SK-N-SH (cell line): ENCODE data around the gene DPY19L2.

Experiments used
- CTCF ChIP-seq: fragments of 200-600 bp; sonication (generic); IDR thresholded peaks from 2 replicates; pipeline ENCODE4 v1.6.1; 2017; ENCODE audit warnings: antibody characterized with exemption, mild to moderate bottlenecking, moderate library complexity
- FOSL2 ChIP-seq: IDR thresholded peaks from 2 replicates; pipeline ENCODE4 v1.4.0; 2012; ENCODE audit warnings: low read depth, mild to moderate bottlenecking, moderate library complexity, borderline replicate concordance
- POLR2AphosphoS5 ChIP-seq: IDR thresholded peaks from 2 replicates; pipeline ENCODE4 v1.6.1; 2012; ENCODE audit warnings: low read depth, low read length
- RAD21 ChIP-seq: IDR thresholded peaks from 2 replicates; pipeline ENCODE4 v1.6.1; 2012; ENCODE audit warnings: mild to moderate bottlenecking, low read length
- RFX5 ChIP-seq: IDR thresholded peaks from 2 replicates; pipeline ENCODE4 v1.6.1; 2012; ENCODE audit warnings: mild to moderate bottlenecking, improper control_type of control experiment, low read length
- TAF1 ChIP-seq: IDR thresholded peaks from 2 replicates; pipeline ENCODE4 v1.6.1; 2012; ENCODE audit warnings: low read depth, mild to moderate bottlenecking, low read length, moderate library complexity, borderline replicate concordance

- TF ChIP-seq CTCF (no peak), FOSL2 (no peak), POLR2AphosphoS5 (no peak), RFX5 (no peak), TAF1 (no peak), RAD21 (no peak)
Observed at GRCh38 chr12:63706336-63706735, 38.0 kb upstream of the DPY19L2 start.
